CD8-positive, alpha-beta memory T cell (primary cell): ENCODE data around the gene GBP1. TPM values are rescaled to one million over a fixed set of nuclear protein-coding genes. Genes with fewer than 3 reads are reported as not detected.
"Not testable (repeated sequence)": the region's sequence is repeated elsewhere in the genome, so short reads cannot be mapped to it uniquely, and the experiment has no call there.

Experiments used
- CTCF ChIA-PET: fragments of 350-600 bp; sonication (Branson Sonifier 250); formaldehyde crosslinking; loops from one replicate; lab custom pipeline; 2021; ENCODE audit warnings: antibody characterized with exemption; lab: Charles Lee
- POLR2A ChIA-PET: fragments of 350-600 bp; sonication (Branson Sonifier 250); formaldehyde crosslinking; loops from one replicate; lab custom pipeline; 2021; ENCODE audit warnings: antibody characterized with exemption; lab: Charles Lee
- DNase-seq, 5 donors: peaks; one replicate each; pipeline versions ENCODE4 v3.0.0 to v3.0.0-alpha.2; 2020 to 2022; ENCODE audit warnings: mixed read lengths in 1 of 5
- H3K27ac ChIP-seq: one replicate; pipeline ENCODE4 v1.7.0; 2013; ENCODE audit warnings: low read depth, mild to moderate bottlenecking, low read length, moderate library complexity
- H3K27me3 ChIP-seq: 2 replicates; pipeline ENCODE4 v1.7.0; 2013; ENCODE audit warnings: low read length, mild to moderate bottlenecking; ENCODE audit not compliant: insufficient read depth, poor library complexity, severe bottlenecking
- H3K36me3 ChIP-seq: 2 replicates; pipeline ENCODE4 v1.7.0; 2013; ENCODE audit warnings: mild to moderate bottlenecking, low read length, moderate library complexity; ENCODE audit not compliant: insufficient read depth
- H3K4me1 ChIP-seq: 2 replicates; pipeline ENCODE4 v1.7.0; 2013; ENCODE audit warnings: mild to moderate bottlenecking, low read length, moderate library complexity; ENCODE audit not compliant: insufficient read depth
- H3K4me3 ChIP-seq: 2 replicates; pipeline ENCODE4 v1.7.0; 2013; ENCODE audit warnings: mild to moderate bottlenecking, low read length
- H3K9me3 ChIP-seq: 2 replicates; pipeline ENCODE4 v1.7.0; 2013; ENCODE audit warnings: mild to moderate bottlenecking, low read length
- H3K27ac Mint-ChIP-seq, 8 donors: one replicate each; pipeline ENCODE4 v1.8.0; 2020 to 2021; ENCODE audit warnings: mixed read lengths in 8 of 8, mild to moderate bottlenecking in 6 of 8, inconsistent platforms in 3 of 8, moderate library complexity in 3 of 8
- H3K27me3 Mint-ChIP-seq, 2 donors: one replicate each; pipeline ENCODE4 v1.8.0; 2020 to 2021; ENCODE audit warnings: mixed read lengths in 2 of 2, mild to moderate bottlenecking in 1 of 2, moderate library complexity in 1 of 2
- H3K36me3 Mint-ChIP-seq, 3 donors: one replicate each; pipeline ENCODE4 v1.8.0; 2020 to 2021; ENCODE audit warnings: mixed read lengths in 3 of 3, inconsistent platforms in 1 of 3, mild to moderate bottlenecking in 1 of 3
- H3K4me1 Mint-ChIP-seq, 3 donors: one replicate each; pipeline ENCODE4 v1.8.0; 2020 to 2021; ENCODE audit warnings: mixed read lengths in 3 of 3, inconsistent platforms in 1 of 3, mild to moderate bottlenecking in 1 of 3
- H3K4me3 Mint-ChIP-seq, 7 donors: one replicate each; pipeline ENCODE4 v1.8.0; 2020 to 2021; ENCODE audit warnings: mixed read lengths in 7 of 7, mild to moderate bottlenecking in 6 of 7, moderate library complexity in 4 of 7, inconsistent platforms in 2 of 7
- H3K9me3 Mint-ChIP-seq, 5 donors: one replicate each; pipeline ENCODE4 v1.8.0; 2020 to 2022; ENCODE audit warnings: mixed read lengths in 5 of 5, mild to moderate bottlenecking in 3 of 5, moderate library complexity in 2 of 5, inconsistent platforms in 1 of 5
- polyA plus RNA-seq: library from polyadenylated mRNA; unstranded; fragments of 300-500 nt; fragmentation: Illumina TruSeq; gene quantifications from one replicate; pipeline ENCODE4 v1.2.3, GENCODE V29; 2021
- total RNA-seq, 2 experiments: library from RNA; stranded (reverse); gene quantifications; one replicate each; pipeline ENCODE4 v1.2.3, GENCODE V29; 2021

The GBP1 gene
- total and polyA plus RNA-seq, 3 experiments from 2014 or later = 52.1 to 77.4 (median 53.0) TPM

DNA sequence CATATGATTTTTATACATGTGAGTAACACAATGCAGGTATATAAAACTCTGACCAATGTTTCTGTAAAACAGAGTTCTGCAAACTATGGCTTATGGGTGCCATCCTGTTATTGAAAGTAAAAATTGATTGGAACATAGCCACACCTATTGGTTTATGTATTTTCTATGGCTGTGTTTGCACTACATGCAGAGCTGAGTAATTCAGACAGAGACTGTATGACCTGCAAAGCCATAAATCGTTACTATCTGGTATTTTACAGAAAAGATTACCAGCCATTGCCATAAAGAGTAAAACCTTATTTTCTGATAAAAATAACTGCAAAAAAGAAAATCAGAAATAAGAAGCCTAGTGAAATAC, 13.1 kb downstream of the GBP1 start:
- peaks cover 4 to 12% (median 11%) of the 10 kb centered on the region in 3 donors for H3K4me1 Mint-ChIP-seq
- H3K9me3 Mint-ChIP-seq = no peaks in the 10 kb centered on the region
- ChIA-PET CTCF (interaction anchor here (1.4 kb wide), 1 partner anchor 11 kb away, joined by 3 read pairs; no protein-coding TSS in a partner anchor), POLR2A (no interaction called here)
- DNase-seq = no peak
- no peaks in the 10 kb centered on the region for H3K27me3 Mint-ChIP-seq
- peaks cover 32% of the 10 kb centered on the region for H3K36me3 ChIP-seq
- no peak overlapping the region for H3K27ac Mint-ChIP-seq
- H3K4me1 ChIP-seq = no peaks in the 10 kb centered on the region
- H3K36me3 Mint-ChIP-seq = peaks cover 7 to 88% (median 27%) of the 10 kb centered on the region in 3 donors
- H3K4me3 ChIP-seq = no peak overlapping the region
- H3K27me3 ChIP-seq = no peaks in the 10 kb centered on the region
- no peak overlapping the region for H3K4me3 Mint-ChIP-seq
- H3K27ac ChIP-seq = no peak overlapping the region
- H3K9me3 ChIP-seq = no peaks in the 10 kb centered on the region

DNA sequence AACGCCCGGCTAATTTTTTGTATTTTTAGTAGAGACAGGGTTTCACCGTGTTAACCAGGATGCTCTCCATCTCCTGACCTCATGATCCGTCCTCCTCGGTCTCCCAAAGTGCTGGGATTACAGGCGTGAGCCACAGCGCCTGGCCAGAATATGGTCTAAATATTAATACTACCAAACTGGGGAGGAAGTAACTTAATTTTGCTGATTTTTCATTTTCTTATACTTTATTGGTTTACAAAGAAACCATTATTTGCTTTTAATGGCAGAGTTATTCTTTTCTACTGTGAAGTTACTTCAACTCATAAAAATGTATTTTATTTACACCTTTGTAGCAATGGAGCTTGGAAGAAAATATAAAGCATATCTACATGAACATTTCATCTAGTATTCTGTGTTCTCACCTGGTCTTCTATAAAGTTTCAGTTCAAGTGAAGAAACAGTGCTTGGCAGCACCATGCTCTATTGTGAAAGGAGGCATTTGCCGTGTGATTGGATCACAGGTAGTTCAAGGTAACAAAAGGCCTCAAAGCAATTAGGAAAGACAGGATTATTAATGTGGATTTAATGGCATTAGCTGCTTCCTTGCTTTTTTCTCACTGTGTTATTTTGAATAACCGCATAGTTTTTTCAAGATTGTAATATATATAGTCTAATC, 13.6 kb downstream of the GBP1 start:
- H3K36me3 Mint-ChIP-seq = peaks cover 7 to 83% (median 24%) of the 10 kb centered on the region in 3 donors
- H3K27me3 ChIP-seq = no peaks in the 10 kb centered on the region
- POLR2A ChIA-PET = no interaction called here

DNA sequence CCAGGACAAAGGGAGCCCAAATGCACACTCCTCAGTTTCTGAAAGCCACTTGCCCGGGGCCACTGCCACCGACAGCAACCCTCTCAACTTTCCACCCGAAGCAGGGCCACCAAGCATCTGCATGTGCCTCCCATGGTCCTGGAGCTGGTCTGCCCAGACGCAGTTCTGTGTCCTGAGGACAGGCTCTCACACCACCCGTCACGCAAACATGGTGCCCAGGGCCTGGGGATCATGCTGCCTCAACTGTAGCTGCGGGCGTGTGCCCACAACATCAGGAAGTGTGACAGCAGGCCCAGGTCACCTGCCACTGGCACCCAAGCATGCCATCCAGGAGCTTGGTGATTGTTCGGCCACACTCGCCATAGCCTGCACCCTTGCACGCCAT, 14.4 kb downstream of the GBP1 start:
- H3K4me3 Mint-ChIP-seq = no peak overlapping the region
- Histone ChIP-seq H3K4me1 (no peaks in the 10 kb centered on the region), H3K27me3 (no peaks in the 10 kb centered on the region), H3K4me3 (no peak overlapping the region), H3K27ac (no peak overlapping the region), H3K36me3 (peaks cover 21% of the 10 kb centered on the region), H3K9me3 (no peaks in the 10 kb centered on the region)
- ChIA-PET POLR2A (no interaction called here), CTCF (interaction anchor here (1.4 kb wide), 1 partner anchor 9 kb away, joined by 3 read pairs; no protein-coding TSS in a partner anchor)
- DNase-seq = no peak
- H3K4me1 Mint-ChIP-seq = peaks cover 0 to 11% (median 7%) of the 10 kb centered on the region in 3 donors
- H3K36me3 Mint-ChIP-seq = peaks cover 7 to 75% (median 18%) of the 10 kb centered on the region in 3 donors
- no peaks in the 10 kb centered on the region for H3K27me3 Mint-ChIP-seq
- peak overlapping the region in 1 of 8 donors; percentile 2 for H3K27ac Mint-ChIP-seq
- no peaks in the 10 kb centered on the region for H3K9me3 Mint-ChIP-seq

More for the DNA sequence above, 13.6 kb downstream of the GBP1 start:
- Histone ChIP-seq H3K27ac (no peak overlapping the region), H3K4me3 (no peak overlapping the region), H3K36me3 (peaks cover 27% of the 10 kb centered on the region), H3K4me1 (no peaks in the 10 kb centered on the region), H3K9me3 (no peaks in the 10 kb centered on the region)
- Mint-ChIP-seq H3K27me3 (no peaks in the 10 kb centered on the region), H3K4me3 (no peak overlapping the region), H3K27ac (peak overlapping the region in 1 of 8 donors; percentile 12), H3K9me3 (no peaks in the 10 kb centered on the region), H3K4me1 (peaks cover 3 to 12% (median 11%) of the 10 kb centered on the region in 3 donors)
- CTCF ChIA-PET = interaction anchor here (1.4 kb wide), 1 partner anchor 10 kb away, joined by 3 read pairs; no protein-coding TSS in a partner anchor
- DNase-seq = no peak

DNA sequence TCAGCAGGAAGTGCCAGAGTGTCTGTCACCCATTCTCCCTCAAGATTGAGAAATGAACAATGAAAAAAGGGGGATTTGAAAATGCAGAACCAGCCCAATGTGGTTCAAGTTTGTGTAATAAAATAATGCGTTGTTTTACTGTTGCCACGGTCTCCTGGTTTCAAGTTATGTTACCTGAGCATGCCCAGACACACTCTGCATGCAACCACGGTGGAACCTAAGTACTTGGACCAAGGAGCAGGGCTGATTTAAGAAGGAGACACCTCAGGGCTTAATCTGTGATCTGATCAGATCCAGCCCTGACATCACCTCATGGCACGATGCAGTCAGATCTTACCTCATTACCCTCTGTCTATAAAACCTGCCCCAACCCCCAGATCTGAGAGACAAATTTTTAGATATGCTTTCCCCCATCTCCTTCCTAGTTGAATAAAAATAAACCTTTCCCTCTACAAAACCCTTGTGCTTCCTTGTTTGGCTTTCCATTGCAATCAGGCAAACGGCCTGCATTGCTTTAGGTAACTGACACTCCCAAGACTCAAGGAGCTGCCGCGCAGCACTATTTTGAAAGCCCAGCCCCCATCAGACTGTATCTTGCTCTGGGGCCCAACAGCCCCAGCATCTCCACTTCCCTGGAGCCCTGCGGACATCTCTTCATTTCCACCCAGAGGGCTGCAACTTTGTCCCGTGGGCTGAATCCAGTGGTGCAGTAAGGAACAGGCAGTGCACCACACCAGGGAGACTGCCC, 14.9 kb downstream of the GBP1 start:
- H3K9me3 Mint-ChIP-seq, H3K27ac ChIP-seq, POLR2A ChIA-PET, H3K9me3 ChIP-seq, H3K27me3 ChIP-seq, H3K4me3 Mint-ChIP-seq, H3K27me3 Mint-ChIP-seq, DNase-seq, H3K4me3 ChIP-seq, H3K4me1 ChIP-seq: not testable (repeated sequence)
- peaks cover 16% of the 10 kb centered on the region for H3K36me3 ChIP-seq
- Mint-ChIP-seq H3K36me3 (peaks cover 7 to 70% (median 16%) of the 10 kb centered on the region in 3 donors), H3K4me1 (peaks cover 0 to 11% (median 7%) of the 10 kb centered on the region in 3 donors), H3K27ac (peak overlapping the region in 5 of 8 donors; percentile 2 to 72 (median 38))
- CTCF ChIA-PET = interaction anchor here (1.4 kb wide), 1 partner anchor 9 kb away, joined by 3 read pairs; no protein-coding TSS in a partner anchor

DNA sequence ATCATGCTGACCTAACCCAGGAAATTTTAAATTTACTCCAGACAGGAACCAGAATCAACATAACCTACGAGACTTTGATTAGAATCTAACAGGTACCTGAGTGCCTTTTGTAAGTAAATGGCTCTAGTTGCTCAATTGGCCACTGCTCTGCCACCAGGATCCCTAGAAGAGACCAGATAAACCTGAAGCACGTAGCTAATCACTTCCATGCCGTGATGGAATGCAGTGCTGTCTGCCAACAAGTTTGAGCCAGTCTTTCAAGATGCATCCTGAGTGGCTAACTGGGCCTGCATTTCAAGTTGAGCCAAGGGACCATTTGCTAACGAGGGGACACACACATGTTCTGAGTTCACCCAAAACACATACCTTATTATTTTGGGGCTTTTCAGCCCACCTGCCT, 15.8 kb downstream of the GBP1 start:
- H3K27me3 ChIP-seq, H3K9me3 ChIP-seq, DNase-seq, H3K4me3 Mint-ChIP-seq, H3K27me3 Mint-ChIP-seq, H3K27ac ChIP-seq, H3K9me3 Mint-ChIP-seq, CTCF ChIA-PET, POLR2A ChIA-PET, H3K4me3 ChIP-seq, H3K4me1 ChIP-seq, H3K36me3 ChIP-seq: not testable (repeated sequence)
- Mint-ChIP-seq H3K4me1 (peaks cover 0 to 11% (median 5%) of the 10 kb centered on the region in 3 donors), H3K36me3 (peaks cover 7 to 64% (median 14%) of the 10 kb centered on the region in 3 donors), H3K27ac (peak overlapping the region in 1 of 8 donors; percentile 70)

DNA sequence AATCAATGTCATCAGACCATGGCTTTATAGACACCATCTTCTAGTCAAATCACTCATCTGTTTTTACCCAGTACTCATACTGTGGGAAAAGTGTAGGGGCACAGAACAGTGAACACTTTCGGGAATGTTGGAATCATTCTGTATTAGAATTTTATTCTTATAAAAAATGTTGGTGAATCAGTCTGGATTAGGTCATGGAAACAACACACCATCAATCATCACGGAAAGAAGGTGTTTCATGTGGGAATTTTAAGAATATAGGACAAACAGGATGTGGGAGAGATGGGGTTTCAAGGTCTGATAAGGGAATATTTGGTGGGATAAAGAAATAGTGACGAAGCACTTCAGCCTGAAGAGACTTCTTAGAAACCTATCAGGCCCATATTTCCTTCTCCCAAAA, 17.3 kb downstream of the GBP1 start:
- no peaks in the 10 kb centered on the region for H3K4me1 ChIP-seq
- POLR2A ChIA-PET = no interaction called here
- peaks cover 3 to 50% (median 11%) of the 10 kb centered on the region in 3 donors for H3K36me3 Mint-ChIP-seq

DNA sequence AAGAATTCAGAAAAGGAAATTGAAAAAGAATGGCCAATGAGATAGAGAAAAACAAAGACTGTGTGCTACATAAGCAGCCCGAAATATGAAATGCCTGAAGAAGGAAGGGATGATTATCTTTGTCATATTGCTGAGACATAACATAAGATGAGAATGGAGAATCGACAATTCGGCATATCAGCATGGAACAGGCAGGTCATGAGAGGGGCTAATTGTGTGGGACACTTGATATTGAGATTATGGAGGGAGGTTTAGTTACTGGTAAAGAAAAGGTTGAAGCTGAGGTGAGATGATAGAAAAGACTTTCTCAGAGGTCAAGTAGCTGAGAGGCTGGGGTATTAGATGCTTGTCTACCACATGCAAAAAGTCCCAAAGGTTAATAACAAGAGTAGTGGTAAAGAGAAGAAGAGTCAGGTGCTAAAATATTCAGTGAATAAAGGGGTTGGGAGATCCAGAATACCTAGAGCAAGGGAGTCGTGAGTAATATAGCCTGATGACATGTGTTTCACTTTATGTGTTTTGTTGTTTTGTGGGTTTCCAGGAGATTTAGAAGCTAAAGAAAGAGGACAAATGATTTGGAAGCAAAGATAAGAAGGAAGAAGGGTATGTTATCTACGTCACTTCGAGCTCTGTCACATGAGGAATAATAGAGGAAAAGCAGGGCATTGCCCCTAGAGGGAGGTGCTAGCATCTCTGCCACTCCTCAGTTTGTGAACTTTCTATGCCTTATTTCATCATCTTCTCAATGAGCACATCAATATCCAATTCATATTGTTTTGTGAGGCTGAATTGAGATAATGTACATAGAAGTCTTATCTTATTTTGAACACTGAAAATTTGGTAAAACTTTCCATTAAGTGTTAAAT, 18.5 kb downstream of the GBP1 start:
- H3K27ac Mint-ChIP-seq, H3K4me1 Mint-ChIP-seq, H3K9me3 ChIP-seq, POLR2A ChIA-PET, H3K27me3 Mint-ChIP-seq, H3K27me3 ChIP-seq, DNase-seq, H3K4me1 ChIP-seq, H3K36me3 ChIP-seq, H3K4me3 ChIP-seq, H3K27ac ChIP-seq, H3K9me3 Mint-ChIP-seq: not testable (repeated sequence)
- CTCF ChIA-PET = interaction anchor here (0.9 to 2.7 kb wide), 5 partner anchors 12 to 310 kb away, joined by 3 to 9 read pairs (median 3); partner anchors contain the start of gene GBP1
- peak overlapping the region in 1 of 7 donors; percentile 1 for H3K4me3 Mint-ChIP-seq
- peaks cover 6 to 41% (median 10%) of the 10 kb centered on the region in 3 donors for H3K36me3 Mint-ChIP-seq

More for the DNA sequence above, 17.3 kb downstream of the GBP1 start:
- Mint-ChIP-seq H3K27me3 (no peaks in the 10 kb centered on the region), H3K27ac (peak overlapping the region in 2 of 8 donors; percentile 54 to 68), H3K4me3 (no peak overlapping the region), H3K9me3 (peaks cover 0 to 2% (median 0%) of the 10 kb centered on the region in 5 donors), H3K4me1 (peaks cover 0 to 8% (median 0%) of the 10 kb centered on the region in 3 donors)
- H3K27ac ChIP-seq = no peak overlapping the region
- CTCF ChIA-PET = interaction anchor here (2.7 kb wide), 1 partner anchor 26 kb away, joined by 9 read pairs; no protein-coding TSS in a partner anchor
- H3K4me3 ChIP-seq = no peak overlapping the region
- H3K27me3 ChIP-seq = no peaks in the 10 kb centered on the region
- no peaks in the 10 kb centered on the region for H3K36me3 ChIP-seq
- no peaks in the 10 kb centered on the region for H3K9me3 ChIP-seq
- no peak for DNase-seq
